NCI-H524 (cell line): ENCODE data around the gene TES.
"Not testable (repeated sequence)": the region's sequence is repeated elsewhere in the genome, so short reads cannot be mapped to it uniquely, and the experiment has no call there.

Source experiments
- DNase-seq, 2 experiments: peaks; one replicate each; lab custom pipeline; 2025; lab: John Stamatoyannopoulos, UW

Gene TES

GRCh38 chr7:116290740-116291139, 80.4 kb downstream of the TES start:
- no peak for DNase-seq

GRCh38 chr7:116291937-116292336, 81.6 kb downstream of the TES start:
- DNase-seq = no peak

GRCh38 chr7:116292381-116292780, 82.0 kb downstream of the TES start:
- no peak for DNase-seq

GRCh38 chr7:116293139-116293538, 82.8 kb downstream of the TES start:
- DNase-seq = no peak

- DNase-seq = no peak
Observed at GRCh38 chr7:116293633-116294032, 83.3 kb downstream of the TES start.

GRCh38 chr7:116295903-116296302, 85.6 kb downstream of the TES start:
- not testable (repeated sequence) for DNase-seq

GRCh38 chr7:116298055-116298454, 87.7 kb downstream of the TES start:
- no peak for DNase-seq

DNA sequence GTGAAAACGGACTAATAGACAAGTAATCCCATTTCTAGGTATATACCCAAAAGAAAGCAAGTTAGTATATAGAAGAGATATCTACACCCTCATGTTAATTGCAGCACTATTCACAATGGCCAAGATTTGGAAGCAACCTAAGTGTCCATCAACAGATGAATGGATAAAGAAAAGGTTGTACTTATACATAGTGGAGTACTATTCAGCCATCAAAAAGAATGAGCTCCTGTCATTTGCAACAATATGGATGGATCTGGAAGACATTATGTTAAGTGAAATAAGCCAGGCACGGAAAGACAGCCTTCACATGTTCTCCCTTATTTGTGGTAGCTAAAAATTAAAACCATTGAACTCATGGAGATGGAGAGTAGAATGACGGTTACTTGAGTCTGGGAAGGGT, 88.2 kb downstream of the TES start:
- DNase-seq = no peak

DNA sequence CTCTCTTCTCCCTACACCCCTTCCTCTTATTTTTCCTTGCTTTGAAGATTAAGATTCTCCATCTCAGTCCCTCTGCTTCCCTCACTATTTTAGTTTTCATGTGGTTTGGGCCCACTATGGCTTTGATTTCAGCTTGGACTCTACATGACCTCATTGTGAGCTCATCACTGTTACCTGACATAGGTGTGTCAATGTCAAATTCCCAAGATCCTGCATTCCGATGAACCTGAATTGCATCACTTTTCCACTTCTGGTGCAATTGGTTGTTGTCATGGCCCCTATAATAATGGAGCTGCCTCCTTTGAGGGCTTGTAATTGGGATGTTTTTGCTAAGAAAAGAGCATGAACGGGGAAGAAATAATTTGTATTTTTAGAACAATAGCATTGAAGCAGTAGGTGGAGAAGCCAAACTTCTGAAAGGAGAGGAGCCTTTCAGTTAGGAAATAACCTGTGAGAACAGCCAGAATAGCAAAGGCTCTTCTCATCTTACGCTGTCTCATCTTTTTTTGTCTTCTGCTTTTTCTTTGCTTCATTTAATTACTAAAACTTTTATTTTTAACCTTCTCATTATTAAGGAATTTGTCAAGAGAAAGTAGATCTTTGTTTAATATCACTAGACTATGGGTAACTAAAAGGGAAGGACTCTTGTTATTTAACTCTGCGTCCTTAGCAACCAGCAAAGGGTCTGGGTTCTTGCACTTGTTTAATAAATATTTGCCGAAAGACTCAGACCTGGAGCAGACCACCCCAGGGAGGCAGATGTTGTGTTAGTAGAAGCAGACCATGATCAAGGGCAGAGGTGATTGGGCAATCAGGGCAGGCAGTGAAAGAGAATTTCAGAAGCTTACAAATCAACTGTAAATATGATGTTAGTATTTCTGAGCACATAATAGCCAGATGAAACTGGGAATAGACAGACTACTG, 95.4 kb downstream of the TES start:
- DNase-seq = no peak

DNA sequence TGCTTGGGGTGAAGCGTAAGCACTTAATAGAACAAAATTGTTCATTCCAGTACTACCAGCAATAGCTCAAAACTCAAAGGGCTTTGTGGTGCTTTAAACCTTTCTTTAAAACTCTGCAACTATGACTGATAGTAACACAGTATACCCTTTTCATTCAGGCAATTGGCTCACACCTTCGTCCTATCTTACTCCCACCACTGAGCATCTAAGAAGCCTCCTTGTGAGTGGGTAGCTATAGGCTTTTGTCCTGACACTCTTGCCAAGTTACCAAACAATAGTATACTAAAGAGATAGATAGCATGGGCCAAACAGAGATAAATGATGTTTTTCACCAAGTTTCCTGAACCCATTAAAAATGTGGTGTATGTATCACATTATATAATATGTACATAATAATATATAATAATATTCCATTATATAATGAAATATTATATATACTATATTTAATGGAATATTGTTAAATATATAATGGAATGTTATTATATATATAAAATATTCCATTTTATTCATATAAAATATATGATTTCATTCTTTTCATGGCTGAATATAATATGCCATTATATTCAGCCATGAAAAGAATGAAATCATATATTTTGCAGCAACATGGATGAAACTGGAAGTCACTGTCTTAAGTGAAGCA, 96.2 kb downstream of the TES start:
- DNase-seq = no peak

- DNase-seq = no peak
Observed at GRCh38 chr7:116307253-116307652, 96.9 kb downstream of the TES start.
